Bronchial epithelial cell (primary cell): ENCODE data around the gene NUP210. TPM values are rescaled to one million over a fixed set of nuclear protein-coding genes. Genes with fewer than 3 reads are reported as not detected.

Experiments used
- DNase-seq: peaks from one replicate; pipeline ENCODE4 v3.0.0-alpha.2; 2010; ENCODE audit warnings: low read depth
- FAIRE-seq: peaks from 2 replicates; lab custom pipeline; 2011; peaks lifted over from hg19 to GRCh38; lab: Jason Lieb, UNC
- H3K27me3 ChIP-seq: 2 replicates; pipeline ENCODE4 v1.5.1; 2011; ENCODE audit warnings: low read length; ENCODE audit not compliant: control insufficient read depth, insufficient read depth
- H3K36me3 ChIP-seq: 2 replicates; pipeline ENCODE4 v1.5.1; 2011; ENCODE audit warnings: low read length; ENCODE audit not compliant: control insufficient read depth, insufficient read depth
- H3K4me3 ChIP-seq: 2 replicates; pipeline ENCODE4 v1.5.1; 2011; ENCODE audit warnings: mild to moderate bottlenecking, low read depth, low read length, control low read depth
- total RNA-seq: library from RNA; depleted of rRNA; stranded (reverse); fragments of >200 nt; gene quantifications from 2 replicates; pipeline ENCODE4 v1.2.1, GENCODE V29; 2014
- TF ChIP-seq, protein P1 (sequence below): IDR thresholded peaks from 2 replicates; pipeline ENCODE4 v1.5.1; 2011; ENCODE audit warnings: mild to moderate bottlenecking, moderate library complexity, low read length, control low read depth, inconsistent platforms; ENCODE audit not compliant: insufficient read depth, severe bottlenecking

Gene NUP210
- total RNA-seq, 1 donor from 2014 or later: not detected

DNA sequence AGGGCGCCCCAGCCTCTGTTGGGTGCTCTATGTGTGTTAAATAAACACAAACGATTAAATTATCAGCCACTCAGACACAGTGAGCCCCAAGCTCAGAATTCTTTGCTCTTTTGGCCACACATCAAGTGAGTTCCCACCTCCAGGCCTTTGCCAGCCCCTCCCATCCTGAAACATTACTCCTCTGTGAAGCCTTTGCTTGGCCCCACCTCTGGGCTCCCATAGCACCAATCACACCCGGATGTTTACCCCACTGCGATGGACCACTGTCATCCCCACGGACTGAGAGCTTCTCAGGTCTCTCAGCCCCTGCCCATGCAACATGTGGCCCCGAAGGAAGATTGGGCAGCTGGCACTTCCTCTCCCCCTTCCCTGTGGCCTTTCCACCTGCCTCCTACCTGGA is 85.1 kb downstream of the NUP210 start:
- Histone ChIP-seq H3K4me3 (no peak overlapping the region), H3K36me3 (no peaks in the 10 kb centered on the region), H3K27me3 (no peaks in the 10 kb centered on the region)
- no peak for FAIRE-seq
- no peak for DNase-seq
- TF ChIP-seq, protein P1, sequence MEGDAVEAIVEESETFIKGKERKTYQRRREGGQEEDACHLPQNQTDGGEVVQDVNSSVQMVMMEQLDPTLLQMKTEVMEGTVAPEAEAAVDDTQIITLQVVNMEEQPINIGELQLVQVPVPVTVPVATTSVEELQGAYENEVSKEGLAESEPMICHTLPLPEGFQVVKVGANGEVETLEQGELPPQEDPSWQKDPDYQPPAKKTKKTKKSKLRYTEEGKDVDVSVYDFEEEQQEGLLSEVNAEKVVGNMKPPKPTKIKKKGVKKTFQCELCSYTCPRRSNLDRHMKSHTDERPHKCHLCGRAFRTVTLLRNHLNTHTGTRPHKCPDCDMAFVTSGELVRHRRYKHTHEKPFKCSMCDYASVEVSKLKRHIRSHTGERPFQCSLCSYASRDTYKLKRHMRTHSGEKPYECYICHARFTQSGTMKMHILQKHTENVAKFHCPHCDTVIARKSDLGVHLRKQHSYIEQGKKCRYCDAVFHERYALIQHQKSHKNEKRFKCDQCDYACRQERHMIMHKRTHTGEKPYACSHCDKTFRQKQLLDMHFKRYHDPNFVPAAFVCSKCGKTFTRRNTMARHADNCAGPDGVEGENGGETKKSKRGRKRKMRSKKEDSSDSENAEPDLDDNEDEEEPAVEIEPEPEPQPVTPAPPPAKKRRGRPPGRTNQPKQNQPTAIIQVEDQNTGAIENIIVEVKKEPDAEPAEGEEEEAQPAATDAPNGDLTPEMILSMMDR: no peak

DNA sequence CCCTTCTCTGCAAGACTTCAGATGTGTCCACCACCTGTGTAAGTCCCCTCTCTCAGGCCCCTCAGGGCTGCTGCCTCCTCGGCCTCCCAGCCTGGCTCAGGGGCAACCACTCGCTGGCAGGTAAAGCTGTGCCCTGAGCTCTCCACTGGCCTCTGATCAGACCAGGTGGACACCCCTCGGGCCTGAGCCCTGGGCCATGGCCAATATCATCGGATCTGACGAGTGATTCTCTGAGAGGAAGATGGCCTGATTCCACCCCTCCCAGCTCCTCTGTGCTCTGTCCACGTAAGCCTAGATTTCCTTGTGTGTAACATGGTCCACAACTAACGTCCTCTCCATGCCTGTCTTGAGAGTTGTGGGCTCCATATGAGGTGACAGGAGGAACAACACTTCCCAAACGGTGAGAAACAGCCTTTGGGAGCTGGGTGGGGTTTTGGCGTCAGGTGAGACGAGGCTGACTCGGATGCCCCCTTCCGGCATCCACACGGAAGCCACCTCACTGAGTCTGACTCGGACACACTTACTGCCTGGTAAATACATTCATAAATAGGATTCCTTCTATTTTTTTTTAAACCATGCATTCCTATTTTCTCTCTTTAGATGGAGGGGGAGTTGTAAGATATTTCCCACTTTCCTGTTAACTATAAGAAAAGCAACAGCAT is 86.8 kb downstream of the NUP210 start:
- Histone ChIP-seq H3K36me3 (no peaks in the 10 kb centered on the region), H3K27me3 (peaks cover under 1% of the 10 kb centered on the region), H3K4me3 (no peak overlapping the region)
- FAIRE-seq (no peak), DNase-seq (no peak)
- TF ChIP-seq, protein P1: no peak

DNA sequence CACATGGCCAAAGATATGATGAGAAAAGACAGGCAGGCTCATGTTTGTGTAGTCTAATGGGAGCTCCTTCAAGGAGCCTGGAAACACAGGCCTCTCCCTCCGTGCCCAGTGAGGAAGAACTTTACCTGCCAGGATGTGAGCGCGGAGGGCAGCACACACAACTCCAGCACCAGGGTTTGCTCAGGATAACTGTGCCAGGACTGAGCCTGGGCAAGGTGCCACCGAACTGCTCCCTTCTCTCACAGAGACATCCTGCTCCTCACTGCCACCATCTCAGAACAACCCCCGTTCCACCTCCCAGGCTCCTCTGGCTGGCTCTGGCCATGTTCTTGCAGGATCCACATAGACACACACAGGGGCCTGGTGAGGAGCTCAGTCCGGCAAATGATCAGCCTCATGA is 87.4 kb downstream of the NUP210 start:
- TF ChIP-seq, protein P1: no peak
- FAIRE-seq (no peak), DNase-seq (no peak)
- no peaks in the 10 kb centered on the region for H3K36me3 ChIP-seq
- H3K27me3 ChIP-seq: peaks cover 3% of the 10 kb centered on the region
- H3K4me3 ChIP-seq: no peak overlapping the region

DNA sequence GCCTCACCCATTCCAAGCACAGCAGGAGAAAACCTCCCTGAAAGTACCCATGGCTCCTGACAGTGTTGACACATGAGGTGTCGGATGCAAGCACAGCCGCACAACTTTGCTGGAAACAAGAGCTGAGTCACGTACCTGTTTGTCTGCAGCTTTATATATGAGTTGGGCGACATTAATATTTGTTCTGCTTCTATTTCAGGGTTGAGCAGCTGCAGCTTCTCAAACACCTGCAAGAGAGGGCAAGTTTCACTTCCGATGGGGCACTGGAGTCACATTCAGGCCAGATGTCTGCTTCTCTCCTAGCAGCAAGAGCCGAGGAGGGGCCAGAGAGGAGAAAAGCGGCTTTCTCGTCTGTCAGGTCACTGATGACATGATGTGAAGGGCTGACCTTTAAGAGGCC is 88.0 kb downstream of the NUP210 start:
- TF ChIP-seq, protein P1: no peak
- H3K27me3 ChIP-seq: peaks cover 3% of the 10 kb centered on the region
- FAIRE-seq (no peak), DNase-seq (peak; percentile 77)
- H3K4me3 ChIP-seq: no peak overlapping the region
- no peaks in the 10 kb centered on the region for H3K36me3 ChIP-seq

DNA sequence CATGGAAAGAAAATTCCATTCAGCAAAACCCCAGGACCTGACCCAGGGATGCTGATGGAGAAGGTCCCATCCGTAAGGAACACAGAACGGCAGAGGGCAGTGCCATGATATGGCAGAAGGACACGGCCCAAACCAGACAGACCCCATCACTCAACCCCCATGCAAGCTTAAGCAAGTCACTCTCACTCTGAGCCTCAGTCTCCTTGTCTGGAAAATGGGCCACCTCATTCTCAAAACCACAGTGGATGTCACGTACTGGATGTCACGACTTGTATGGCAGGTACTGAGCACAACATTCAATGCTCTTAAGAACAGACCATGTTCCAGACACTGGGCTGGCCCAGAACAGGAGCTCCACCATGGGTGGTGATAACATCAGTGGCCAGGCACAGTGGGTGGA is 90.4 kb downstream of the NUP210 start:
- no peak for FAIRE-seq
- DNase-seq: no peak
- Histone ChIP-seq H3K27me3 (peaks cover 3% of the 10 kb centered on the region), H3K4me3 (no peak overlapping the region), H3K36me3 (no peaks in the 10 kb centered on the region)
- TF ChIP-seq, protein P1: no peak

DNA sequence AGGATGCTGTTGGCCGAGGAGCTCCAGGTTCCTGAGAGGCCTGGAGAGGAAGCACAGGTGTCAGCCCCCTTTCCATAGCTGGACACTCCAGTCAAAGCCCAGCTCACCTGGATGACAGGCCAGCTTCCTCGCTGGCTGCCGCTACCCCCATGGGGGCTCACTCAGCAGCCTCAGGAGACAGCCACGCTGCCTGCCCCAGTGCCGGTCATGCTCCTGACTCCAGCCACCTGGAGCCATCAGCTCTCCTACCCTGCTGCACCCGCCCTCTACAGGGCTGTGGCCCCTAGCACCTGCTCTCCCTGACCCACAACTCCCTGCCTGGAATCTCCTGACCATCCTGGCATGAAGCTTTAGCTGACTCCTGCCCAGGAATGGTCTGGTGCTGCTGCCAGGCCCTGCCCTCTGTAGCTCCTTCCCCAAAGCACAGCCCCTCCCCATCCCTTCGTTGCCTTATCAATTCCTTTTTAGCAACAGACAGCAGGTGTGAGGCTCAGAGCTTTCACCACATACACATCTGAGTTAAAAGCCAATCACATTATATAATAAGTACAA is 94.2 kb downstream of the NUP210 start:
- FAIRE-seq (no peak), DNase-seq (no peak)
- H3K4me3 ChIP-seq: no peak overlapping the region
- H3K36me3 ChIP-seq: no peaks in the 10 kb centered on the region
- H3K27me3 ChIP-seq: peaks cover 5% of the 10 kb centered on the region
- TF ChIP-seq, protein P1: no peak
